Tibial nerve (tissue), 3 donors: ENCODE results near the gene MRPL17.

ENCODE experiments used
- CTCF ChIP-seq, 5 experiments: fragments of 200-600 bp in 3 of 5; fragments of 450-650 bp in 2 of 5; sonication (generic) in 3 of 5; IDR thresholded peaks; one replicate each; pipeline ENCODE4 v1.5.1; 2016 to 2019; ENCODE audit warnings: antibody characterized with exemption in 5 of 5, mild to moderate bottlenecking in 3 of 5, moderate library complexity in 2 of 5
- POLR2A ChIP-seq, 2 donors: fragments of 450-650 bp; IDR thresholded peaks; one replicate each; pipeline ENCODE4 v1.6.1; 2017; ENCODE audit warnings: antibody characterized with exemption in 2 of 2, mild to moderate bottlenecking in 2 of 2, moderate library complexity in 2 of 2

DNA sequence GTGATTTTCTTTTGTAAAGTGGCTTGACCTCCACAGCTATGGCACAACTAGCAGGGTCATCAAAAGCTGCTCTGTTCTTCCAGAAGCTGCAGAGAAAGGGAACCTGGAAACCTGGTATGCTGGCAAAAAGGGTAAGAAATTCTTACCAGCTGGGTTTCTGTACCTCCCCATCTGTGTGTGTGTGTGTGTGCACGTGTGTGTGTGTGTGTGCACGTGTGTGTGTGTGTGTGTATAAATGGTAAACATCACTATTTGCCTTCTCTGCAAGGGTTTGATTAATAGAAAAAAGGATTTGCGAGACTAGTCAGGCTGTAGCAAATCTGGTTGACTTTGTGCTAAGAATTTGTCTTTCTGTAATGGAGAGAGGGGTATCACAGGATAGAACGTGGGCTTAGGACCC, 4.7 kb upstream of the MRPL17 start:
- TF ChIP-seq CTCF (IDR thresholded peaks at IDR 0.05) (no peak), POLR2A (IDR thresholded peaks at IDR 0.05) (no peak)
